Measurements from ENCODE around the gene DAD1. TPM values are rescaled to one million over a fixed set of nuclear protein-coding genes. Genes with fewer than 3 reads are reported as not detected.

DAD1 gene
- total RNA-seq, 1 experiment from 2014 or later = 162 TPM

- no peak overlapping the region for H2AFZ ChIP-seq (ENCODE audit: low read depth, low read length, poor library complexity, severe bottlenecking)
- ChIA-PET POLR2A (no interaction called here), CTCF (no interaction called here), RAD21 (ENCODE audit: low non-redundant PET in 1 of 2, low total read pairs in 2 of 2, uncharacterized antibody in 2 of 2, unreplicated experiment in 2 of 2) (no interaction called here)
- no peaks in the 10 kb centered on the region for H3K4me1 ChIP-seq (ENCODE audit: control insufficient read depth in 1 of 2, insufficient read depth in 2 of 2, low read length in 2 of 2)
- H3K79me2 ChIP-seq (ENCODE audit: insufficient read depth, low read length) = no peaks in the 10 kb centered on the region
- H3K4me3 ChIP-seq (replicated peaks in 1 of 2; ENCODE audit: low read depth in 1 of 2, low read length in 2 of 2) = no peak overlapping the region
- no peaks in the 10 kb centered on the region for H3K9me3 ChIP-seq (ENCODE audit: control insufficient read depth in 1 of 2, insufficient read depth in 1 of 2, low read depth in 1 of 2, low read length in 2 of 2)
- no peak overlapping the region for H3K27ac ChIP-seq (ENCODE audit: low read depth, low read length)
- no peaks in the 10 kb centered on the region for H3K36me3 ChIP-seq (ENCODE audit: control insufficient read depth in 1 of 2, insufficient read depth in 2 of 2, low read length in 2 of 2)
- no TSS peak for BruUV-seq (replicated peaks)
- H3K9ac ChIP-seq (ENCODE audit: low read length) = no peak overlapping the region
- TF ChIP-seq EGR1 (IDR thresholded peaks at IDR 0.05; ENCODE audit: low read depth) (no peak), EZH2phosphoT487 (IDR thresholded peaks at IDR 0.05; ENCODE audit: borderline replicate concordance) (no peak), SIN3A (IDR thresholded peaks at IDR 0.05; ENCODE audit: low read depth) (no peak), ZFX (IDR thresholded peaks at IDR 0.05) (no peak), ZNF274 (IDR thresholded peaks at IDR 0.05; ENCODE audit: low read depth, low read length) (no peak), CBX3 (IDR thresholded peaks at IDR 0.05; ENCODE audit: low read depth) (no peak), TCF7L2 (IDR thresholded peaks at IDR 0.05; ENCODE audit: borderline replicate concordance, extremely low read depth, insufficient read depth, insufficient read length) (no peak), POLR2A (IDR thresholded peaks at IDR 0.05; ENCODE audit: borderline replicate concordance, extremely low read depth, insufficient read depth, insufficient read length) (no peak), ELF1 (IDR thresholded peaks at IDR 0.05; ENCODE audit: borderline replicate concordance, low read depth) (no peak), CEBPB (IDR thresholded peaks at IDR 0.05; ENCODE audit: low read depth) (no peak), ZBTB33 (IDR thresholded peaks at IDR 0.05; ENCODE audit: extremely low read depth, insufficient replicate concordance, low read length) (no peak), RAD21 (IDR thresholded peaks at IDR 0.05; ENCODE audit: low read depth) (no peak), ATF3 (IDR thresholded peaks at IDR 0.05) (no peak), EZH2 (IDR thresholded peaks at IDR 0.05) (no peak)
- TF ChIP-seq, protein P1, sequence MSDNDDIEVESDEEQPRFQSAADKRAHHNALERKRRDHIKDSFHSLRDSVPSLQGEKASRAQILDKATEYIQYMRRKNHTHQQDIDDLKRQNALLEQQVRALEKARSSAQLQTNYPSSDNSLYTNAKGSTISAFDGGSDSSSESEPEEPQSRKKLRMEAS (IDR thresholded peaks at IDR 0.05) = no peak
- no peaks in the 10 kb centered on the region for H4K20me1 ChIP-seq (ENCODE audit: insufficient read depth)
- H3K4me2 ChIP-seq (ENCODE audit: low read length) = no peak overlapping the region
- H3K9me2 ChIP-seq (ENCODE audit: insufficient read depth) = no peaks in the 10 kb centered on the region
- intact Hi-C loops (cut with micrococcal nuclease) = no loop called here
- ATAC-seq (no peak), DNase-seq (ENCODE audit: low read depth, low spot score) (no peak)
- H3K27me3 ChIP-seq (ENCODE audit: insufficient read depth, low read length) = peaks cover 77% of the 10 kb centered on the region
Observed at GRCh38 chr14:22515929-22516328, 73.1 kb downstream of the DAD1 start.

Other genes starting within 250 kb of the DAD1 start
- 9.4 TPM for gene ABHD4, start 9.1 kb upstream of the DAD1 start, total RNA-seq (2021; ENCODE audit: unreplicated experiment)
- not detected for gene OR6J1, start 55.1 kb upstream of the DAD1 start, total RNA-seq (2021; ENCODE audit: unreplicated experiment)
- gene OXA1L, start 177.5 kb upstream of the DAD1 start, total RNA-seq (2021; ENCODE audit: unreplicated experiment) = 146 TPM
- 0.27 TPM for gene SLC7A7, start 226.2 kb upstream of the DAD1 start, total RNA-seq (2021; ENCODE audit: unreplicated experiment)
- 134 TPM for gene MRPL52, start 240.7 kb upstream of the DAD1 start, total RNA-seq (2021; ENCODE audit: unreplicated experiment)
- 17.8 TPM for gene MMP14, start 247.4 kb upstream of the DAD1 start, total RNA-seq (2021; ENCODE audit: unreplicated experiment)